ENCODE results near the gene MAP3K1.

- TF ChIP-seq CTCF (conservative IDR thresholded peaks at IDR 0.05) (no peak), ZFX (IDR thresholded peaks at IDR 0.05) (no peak)
These were observed 18.0 kb downstream of the MAP3K1 start for GRCh38 chr5:56833325-56833724.
